ENCODE data around the gene TTC3. TPM values are rescaled to one million over a fixed set of nuclear protein-coding genes. Genes with fewer than 3 reads are reported as not detected.
A peak's percentile ranks its signal among the peaks of the same experiment; 100 is the strongest.

Gene TTC3
- total and polyA plus RNA-seq, 2 donors (not counting 1 experiment from before 2014, with no cell fraction given), result 42.0 to 163 TPM

GRCh38 chr21:37074546-37074945 lies 1.5 kb downstream of the TTC3 start:
- intact Hi-C loops (cut with micrococcal nuclease), result loop anchor here (10.0 kb wide), 2 partner anchors 820 to 920 kb away; partner anchors contain the start of gene DOP1B
- Histone ChIP-seq H3K4me1 (ENCODE audit: control insufficient read depth in 2 of 2, insufficient read depth in 2 of 2, low read length in 2 of 2) (peaks cover 22 to 23% of the 10 kb centered on the region in 2 donors), H3K27ac (ENCODE audit: low read length in 2 of 2) (peak overlapping the region; percentile 98), H3K9ac (ENCODE audit: low read length) (peak overlapping the region; percentile 93), H3K4me2 (replicated peaks; ENCODE audit: low read depth, low read length, poor library complexity, severe bottlenecking) (peak overlapping the region; percentile 89), H3K79me2 (ENCODE audit: control insufficient read depth, insufficient read depth, low read length) (peaks cover 75% of the 10 kb centered on the region), H3K36me3 (replicated peaks in 1 of 2; ENCODE audit: control extremely low read depth in 1 of 2, control insufficient read depth in 1 of 2, extremely low read depth in 1 of 2, insufficient read depth in 2 of 2, low read length in 1 of 2) (no peaks in the 10 kb centered on the region), H3K9me3 (ENCODE audit: control extremely low read depth in 1 of 3, control insufficient read depth in 2 of 3, insufficient read depth in 1 of 3, low read length in 2 of 3) (no peaks in the 10 kb centered on the region), H3K4me3 (ENCODE audit: control extremely low read depth in 1 of 5, extremely low read depth in 1 of 5, insufficient read depth in 1 of 5, low read depth in 2 of 5, low read length in 4 of 5) (peak overlapping the region; percentile 61 to 92 (median 80)), H2AFZ (ENCODE audit: insufficient read depth, low read depth, low read length, poor library complexity, severe bottlenecking) (peak overlapping the region; percentile 85), H3K27me3 (replicated peaks in 1 of 4; ENCODE audit: control extremely low read depth in 1 of 4, control insufficient read depth in 3 of 4, insufficient read depth in 4 of 4, low read length in 3 of 4) (no peaks in the 10 kb centered on the region), H4K20me1 (ENCODE audit: control insufficient read depth, insufficient read depth, low read length, poor library complexity, severe bottlenecking) (peaks cover 18% of the 10 kb centered on the region)
- peaks cover 2% of the 10 kb centered on the region for H3K9me3 Mint-ChIP-seq (ENCODE audit: insufficient read depth)
- DNase-seq (no peak), ATAC-seq (ENCODE audit: low read depth) (no peak)
- CTCF ChIA-PET, result interaction anchor here (1.3 kb wide), 1 partner anchor 13 kb away, joined by 4 read pairs; no protein-coding TSS in a partner anchor
- H3K4me1 Mint-ChIP-seq, result peaks cover 53% of the 10 kb centered on the region
- peak overlapping the region; percentile 98 for H3K4me3 Mint-ChIP-seq
- H3K27me3 Mint-ChIP-seq, result no peaks in the 10 kb centered on the region
- no peak for TF ChIP-seq EZH2 (IDR thresholded peaks at IDR 0.05; ENCODE audit: borderline replicate concordance, insufficient read depth, low read depth, low read length, poor library complexity, severe bottlenecking)
- TF ChIP-seq CTCF (IDR thresholded peaks at IDR 0.05), result no peak
- POLR2A ChIA-PET, result interaction anchor here (0.6 kb wide), 1 partner anchor 821 kb away, joined by 3 read pairs; no protein-coding TSS in a partner anchor
- WGBS (ENCODE audit: insufficient coverage), result no CpG with 5 or more reads among the region's 9 CpGs
- H3K27ac Mint-ChIP-seq, result peak overlapping the region; percentile 99

- Mint-ChIP-seq H3K27me3 (no peaks in the 10 kb centered on the region), H3K9me3 (ENCODE audit: insufficient read depth) (peaks cover 2% of the 10 kb centered on the region), H3K4me3 (peak overlapping the region; percentile 66), H3K27ac (peak overlapping the region; percentile 17), H3K4me1 (peaks cover 53% of the 10 kb centered on the region)
- no peak overlapping the region for H3K4me3 ChIP-seq (ENCODE audit: control extremely low read depth in 1 of 5, extremely low read depth in 1 of 5, insufficient read depth in 1 of 5, low read depth in 2 of 5, low read length in 4 of 5)
- ATAC-seq (ENCODE audit: low read depth) (no peak), DNase-seq (no peak)
- no peak overlapping the region for H3K4me2 ChIP-seq (replicated peaks; ENCODE audit: low read depth, low read length, poor library complexity, severe bottlenecking)
- H3K27ac ChIP-seq (ENCODE audit: low read length in 2 of 2), result no peak overlapping the region
- no peaks in the 10 kb centered on the region for H3K36me3 ChIP-seq (replicated peaks in 1 of 2; ENCODE audit: control extremely low read depth in 1 of 2, control insufficient read depth in 1 of 2, extremely low read depth in 1 of 2, insufficient read depth in 2 of 2, low read length in 1 of 2)
- H3K9me3 ChIP-seq (ENCODE audit: control extremely low read depth in 1 of 3, control insufficient read depth in 2 of 3, insufficient read depth in 1 of 3, low read length in 2 of 3), result no peaks in the 10 kb centered on the region
- ChIA-PET CTCF (interaction anchor here (1.3 to 1.5 kb wide), 3 partner anchors 12 to 98 kb away, joined by 3 to 4 read pairs (median 4); no protein-coding TSS in a partner anchor), POLR2A (no interaction called here)
- H3K79me2 ChIP-seq (ENCODE audit: control insufficient read depth, insufficient read depth, low read length), result peaks cover 83% of the 10 kb centered on the region
- WGBS (ENCODE audit: insufficient coverage), result 100% methylated on average over 3 of the region's 4 CpGs
- H4K20me1 ChIP-seq (ENCODE audit: control insufficient read depth, insufficient read depth, low read length, poor library complexity, severe bottlenecking), result peaks cover 18% of the 10 kb centered on the region
- TF ChIP-seq EZH2 (IDR thresholded peaks at IDR 0.05; ENCODE audit: borderline replicate concordance, insufficient read depth, low read depth, low read length, poor library complexity, severe bottlenecking), result no peak
- TF ChIP-seq CTCF (IDR thresholded peaks at IDR 0.05), result no peak
- no peak overlapping the region for H2AFZ ChIP-seq (ENCODE audit: insufficient read depth, low read depth, low read length, poor library complexity, severe bottlenecking)
- no peaks in the 10 kb centered on the region for H3K27me3 ChIP-seq (replicated peaks in 1 of 4; ENCODE audit: control extremely low read depth in 1 of 4, control insufficient read depth in 3 of 4, insufficient read depth in 4 of 4, low read length in 3 of 4)
- H3K4me1 ChIP-seq (ENCODE audit: control insufficient read depth in 2 of 2, insufficient read depth in 2 of 2, low read length in 2 of 2), result peaks cover 22 to 23% of the 10 kb centered on the region in 2 donors
- H3K9ac ChIP-seq (ENCODE audit: low read length), result no peak overlapping the region
- intact Hi-C loops (cut with micrococcal nuclease), result loop anchor here (10.0 kb wide), 2 partner anchors 820 to 920 kb away; partner anchors contain the start of gene DOP1B
Measured at GRCh38 chr21:37075214-37075770, 2.2 kb downstream of the TTC3 start.

Measured in B cell (primary cell).